H9 (cell line): ENCODE data around the gene SCAF11. TPM values are rescaled to one million over a fixed set of nuclear protein-coding genes. Genes with fewer than 3 reads are reported as not detected.

Source experiments
- DNase-seq: peaks from one replicate; pipeline ENCODE4 v3.0.0-alpha.2; 2017
- H2AFZ ChIP-seq: one replicate; pipeline ENCODE4 v1.6.1; 2013; ENCODE audit warnings: mild to moderate bottlenecking, low read length, control low read depth, moderate library complexity
- H2AK5ac ChIP-seq: 2 replicates; pipeline ENCODE4 v1.6.1; 2013; ENCODE audit warnings: low read length, control low read depth, mixed read lengths; ENCODE audit not compliant: insufficient read length
- H2BK120ac ChIP-seq: one replicate; pipeline ENCODE4 v1.6.1; 2013; ENCODE audit warnings: low read depth, mild to moderate bottlenecking, low read length, control low read depth, inconsistent platforms; ENCODE audit not compliant: poor library complexity, severe bottlenecking
- H2BK12ac ChIP-seq: 2 replicates; pipeline ENCODE4 v1.6.1; 2013; ENCODE audit warnings: low read length, control low read depth, mixed read lengths, low read depth; ENCODE audit not compliant: insufficient read length
- H2BK15ac ChIP-seq: 2 replicates; pipeline ENCODE4 v1.6.1; 2013; ENCODE audit warnings: low read depth, low read length, control low read depth
- H2BK20ac ChIP-seq: one replicate; pipeline ENCODE4 v1.6.1; 2013; ENCODE audit warnings: low read depth, mild to moderate bottlenecking, low read length, control low read depth, inconsistent platforms; ENCODE audit not compliant: poor library complexity, severe bottlenecking
- H2BK5ac ChIP-seq: 2 replicates; pipeline ENCODE4 v1.6.1; 2013; ENCODE audit warnings: low read length, control low read depth, mixed read lengths; ENCODE audit not compliant: insufficient read length
- H3K14ac ChIP-seq: 2 replicates; pipeline ENCODE4 v1.6.1; 2013; ENCODE audit warnings: low read length, control low read depth; ENCODE audit not compliant: insufficient read depth
- H3K18ac ChIP-seq: 2 replicates; pipeline ENCODE4 v1.6.1; 2013; ENCODE audit warnings: low read depth, mild to moderate bottlenecking, mixed read lengths, low read length, control low read depth; ENCODE audit not compliant: insufficient read length
- H3K23ac ChIP-seq: 2 replicates; pipeline ENCODE4 v1.6.1; 2013; ENCODE audit warnings: low read length, control low read depth, mixed read lengths, low read depth; ENCODE audit not compliant: insufficient read length
- H3K23me2 ChIP-seq: 2 replicates; pipeline ENCODE4 v1.6.1; 2013; ENCODE audit warnings: low read depth, mild to moderate bottlenecking, mixed read lengths, low read length, control low read depth; ENCODE audit not compliant: insufficient read length, poor library complexity, severe bottlenecking
- H3K27ac ChIP-seq: 2 replicates; pipeline ENCODE4 v1.5.1; 2013; ENCODE audit warnings: low read length, control low read depth, mixed read lengths, low read depth; ENCODE audit not compliant: insufficient read length
- H3K27me3 ChIP-seq: 2 replicates; pipeline ENCODE4 v1.6.1; 2013; ENCODE audit warnings: low read length, control low read depth, inconsistent platforms; ENCODE audit not compliant: insufficient read depth
- H3K4ac ChIP-seq: 2 replicates; pipeline ENCODE4 v1.6.1; 2013; ENCODE audit warnings: low read depth, mild to moderate bottlenecking, control low read depth, inconsistent platforms, low read length, moderate library complexity
- H3K4me1 ChIP-seq: 2 replicates; pipeline ENCODE4 v1.6.1; 2013; ENCODE audit warnings: low read length, control low read depth, inconsistent platforms; ENCODE audit not compliant: insufficient read depth
- H3K4me2 ChIP-seq: 2 replicates; pipeline ENCODE4 v1.6.1; 2013; ENCODE audit warnings: low read length, control low read depth, mixed read lengths; ENCODE audit not compliant: insufficient read length, insufficient read depth
- H3K56ac ChIP-seq: 2 replicates; pipeline ENCODE4 v1.6.1; 2013; ENCODE audit warnings: low read depth, mild to moderate bottlenecking, mixed read lengths, low read length, control low read depth; ENCODE audit not compliant: insufficient read length
- H3K79me1 ChIP-seq: 2 replicates; pipeline ENCODE4 v1.6.1; 2013; ENCODE audit warnings: low read depth, mild to moderate bottlenecking, moderate library complexity, low read length, control low read depth, inconsistent platforms; ENCODE audit not compliant: insufficient read depth, poor library complexity, severe bottlenecking
- H3K79me2 ChIP-seq: 2 replicates; pipeline ENCODE4 v1.6.1; 2013; ENCODE audit warnings: low read length, control low read depth, inconsistent platforms; ENCODE audit not compliant: insufficient read depth
- H3K9ac ChIP-seq: 2 replicates; pipeline ENCODE4 v1.6.1; 2013; ENCODE audit warnings: low read length, control low read depth, mixed read lengths; ENCODE audit not compliant: insufficient read length; ENCODE audit errors: extremely low read depth
- H3K9me3 ChIP-seq: one replicate; pipeline ENCODE4 v1.6.1; 2013; ENCODE audit warnings: low read depth, low read length, inconsistent platforms; ENCODE audit not compliant: control insufficient read depth
- H3T11ph ChIP-seq: one replicate; pipeline ENCODE4 v1.6.1; 2013; ENCODE audit warnings: mild to moderate bottlenecking, low read length, control low read depth, inconsistent platforms
- H4K20me1 ChIP-seq: one replicate; pipeline ENCODE4 v1.6.1; 2013; ENCODE audit not compliant: control insufficient read depth, insufficient read length, insufficient read depth
- H4K5ac ChIP-seq: 2 replicates; pipeline ENCODE4 v1.6.1; 2013; ENCODE audit warnings: low read depth, mild to moderate bottlenecking, mixed read lengths, low read length, control low read depth; ENCODE audit not compliant: insufficient read length
- H4K8ac ChIP-seq: replicated peaks from 2 replicates; pipeline ENCODE4 v1.6.1; 2013; ENCODE audit warnings: low read length, control low read depth, mixed read lengths, low read depth; ENCODE audit not compliant: insufficient read length
- H4K91ac ChIP-seq: 2 replicates; pipeline ENCODE4 v1.6.1; 2013; ENCODE audit warnings: low read depth, mild to moderate bottlenecking, moderate library complexity, mixed read lengths, low read length, control low read depth; ENCODE audit not compliant: insufficient read length
- H3K27ac Mint-ChIP-seq, 3 experiments: 2 replicates in 2 of 3; 3 replicates in 1 of 3; pipeline ENCODE4 v1.8.0; 2020 to 2021; ENCODE audit warnings: mixed read lengths in 3 of 3, mild to moderate bottlenecking in 1 of 3, moderate library complexity in 1 of 3
- H3K27me3 Mint-ChIP-seq: 2 replicates; pipeline ENCODE4 v1.8.0; 2021; ENCODE audit warnings: low read depth, mild to moderate bottlenecking, moderate library complexity, mixed read lengths
- H3K36me3 Mint-ChIP-seq, 3 experiments: 2 replicates in 2 of 3; 3 replicates in 1 of 3; pipeline ENCODE4 v1.8.0; 2020 to 2021; ENCODE audit warnings: low read depth in 3 of 3, mixed read lengths in 3 of 3; ENCODE audit not compliant: insufficient read depth in 1 of 3
- H3K4me1 Mint-ChIP-seq, 2 experiments: 2 replicates each; pipeline ENCODE4 v1.8.0; 2020; ENCODE audit warnings: mixed read lengths in 2 of 2
- H3K4me3 Mint-ChIP-seq, 2 experiments: 2 replicates in 1 of 2; 3 replicates in 1 of 2; pipeline ENCODE4 v1.8.0; 2020 to 2021; ENCODE audit warnings: mild to moderate bottlenecking in 2 of 2, mixed read lengths in 2 of 2, moderate library complexity in 1 of 2
- H3K9me3 Mint-ChIP-seq, 2 experiments: 2 replicates in 1 of 2; 3 replicates in 1 of 2; pipeline ENCODE4 v1.8.0; 2020; ENCODE audit warnings: mild to moderate bottlenecking in 2 of 2, mixed read lengths in 2 of 2, moderate library complexity in 1 of 2
- WGBS: extraction: QIAGEN DNeasy Blood & Tissue Kit; methylation state at CpG from one replicate; pipeline ENCODE4 v1.1.7; 2013; ENCODE audit warnings: missing lambda C conversion rate, low lambda C conversion rate, mixed read lengths; ENCODE audit not compliant: insufficient read length; ENCODE audit errors: extremely low coverage; 5-methylcytosine and 5-hydroxymethylcytosine counted together
- total RNA-seq: library from RNA; stranded (reverse); gene quantifications from 2 replicates; pipeline ENCODE4 v1.2.1, GENCODE V29; 2021
- TF ChIP-seq, protein P1 (sequence below): fragments of 200-600 bp; sonication (generic); conservative IDR thresholded peaks from 3 replicates; pipeline ENCODE4 v1.8.0; 2021; ENCODE audit warnings: antibody characterized with exemption, mild to moderate bottlenecking

SCAF11 gene
- total RNA-seq, 1 experiment from 2014 or later = 90.8 TPM

DNA sequence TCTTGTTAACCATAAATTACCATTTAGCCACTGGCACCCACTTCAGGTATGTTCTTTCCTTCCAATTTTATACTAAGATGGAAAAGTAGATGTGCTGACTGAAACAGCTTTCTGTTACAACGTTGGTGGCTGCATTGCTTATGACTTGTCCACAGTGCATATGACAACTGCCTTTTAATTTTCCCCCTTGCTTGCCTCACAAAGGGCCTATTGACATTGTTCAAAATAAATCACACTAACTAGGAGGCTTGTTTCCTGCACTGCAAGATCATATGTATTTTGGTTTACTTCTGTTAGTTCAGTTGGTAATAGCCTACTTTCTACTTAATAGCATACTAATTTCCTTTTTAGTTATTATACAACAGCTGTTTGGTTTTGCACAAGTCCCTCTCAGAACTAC is 55.4 kb downstream of the SCAF11 start:
- Histone ChIP-seq H3K23ac (no peak overlapping the region), H2BK120ac (no peak overlapping the region), H3K9ac (no peak overlapping the region), H2BK20ac (no peak overlapping the region), H3K14ac (no peak overlapping the region), H3K18ac (no peak overlapping the region), H3K4me2 (no peak overlapping the region), H4K5ac (no peak overlapping the region), H4K8ac (no peak overlapping the region), H2BK5ac (no peak overlapping the region), H3K79me1 (no peaks in the 10 kb centered on the region), H3K23me2 (no peaks in the 10 kb centered on the region), H3K9me3 (no peaks in the 10 kb centered on the region), H4K91ac (no peak overlapping the region), H3K27me3 (no peaks in the 10 kb centered on the region), H3K4me1 (no peaks in the 10 kb centered on the region), H3T11ph (no peak overlapping the region), H3K27ac (no peak overlapping the region), H4K20me1 (no peaks in the 10 kb centered on the region), H2AK5ac (no peak overlapping the region), H2BK15ac (no peak overlapping the region), H2AFZ (no peak overlapping the region), H3K79me2 (no peaks in the 10 kb centered on the region), H2BK12ac (no peak overlapping the region), H3K4ac (no peak overlapping the region), H3K56ac (no peak overlapping the region)
- H3K36me3 Mint-ChIP-seq = peaks cover 7 to 13% (median 13%) of the 10 kb centered on the region in 3 experiments; a peak in 6 of 7 replicates
- 0 out of 7 replicates have a peak overlapping the region, but pooled peaks of 1 of the 3 experiments have one; percentile 21 for H3K27ac Mint-ChIP-seq
- DNase-seq = no peak
- H3K4me1 Mint-ChIP-seq = no peaks in the 10 kb centered on the region
- no peaks in the 10 kb centered on the region for H3K9me3 Mint-ChIP-seq
- H3K4me3 Mint-ChIP-seq = no peak overlapping the region
- TF ChIP-seq, protein P1, sequence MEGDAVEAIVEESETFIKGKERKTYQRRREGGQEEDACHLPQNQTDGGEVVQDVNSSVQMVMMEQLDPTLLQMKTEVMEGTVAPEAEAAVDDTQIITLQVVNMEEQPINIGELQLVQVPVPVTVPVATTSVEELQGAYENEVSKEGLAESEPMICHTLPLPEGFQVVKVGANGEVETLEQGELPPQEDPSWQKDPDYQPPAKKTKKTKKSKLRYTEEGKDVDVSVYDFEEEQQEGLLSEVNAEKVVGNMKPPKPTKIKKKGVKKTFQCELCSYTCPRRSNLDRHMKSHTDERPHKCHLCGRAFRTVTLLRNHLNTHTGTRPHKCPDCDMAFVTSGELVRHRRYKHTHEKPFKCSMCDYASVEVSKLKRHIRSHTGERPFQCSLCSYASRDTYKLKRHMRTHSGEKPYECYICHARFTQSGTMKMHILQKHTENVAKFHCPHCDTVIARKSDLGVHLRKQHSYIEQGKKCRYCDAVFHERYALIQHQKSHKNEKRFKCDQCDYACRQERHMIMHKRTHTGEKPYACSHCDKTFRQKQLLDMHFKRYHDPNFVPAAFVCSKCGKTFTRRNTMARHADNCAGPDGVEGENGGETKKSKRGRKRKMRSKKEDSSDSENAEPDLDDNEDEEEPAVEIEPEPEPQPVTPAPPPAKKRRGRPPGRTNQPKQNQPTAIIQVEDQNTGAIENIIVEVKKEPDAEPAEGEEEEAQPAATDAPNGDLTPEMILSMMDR = no peak
- no peaks in the 10 kb centered on the region for H3K27me3 Mint-ChIP-seq
- WGBS = no CpG with 5 or more reads among the region's 1 CpG
